Activated CD8-positive, alpha-beta memory T cell treated with anti-CD3 and anti-CD28 coated beads, Interleukin-2, amount 50 U/mL, for 1 hour (primary cell): ENCODE measurements around the gene CORO2A.
A peak's percentile ranks its signal among the peaks of the same experiment; 100 is the strongest.
"Not testable (repeated sequence)": the region's sequence is repeated elsewhere in the genome, so short reads cannot be mapped to it uniquely, and the experiment has no call there.

Source experiments
- DNase-seq: peaks from one replicate; pipeline ENCODE4 v3.0.0-alpha.2; 2020; ENCODE audit errors: extremely low read depth

Gene CORO2A

GRCh38 chr9:98117097-98117496 is 75.3 kb downstream of the CORO2A start:
- DNase-seq = not testable (repeated sequence)

DNA sequence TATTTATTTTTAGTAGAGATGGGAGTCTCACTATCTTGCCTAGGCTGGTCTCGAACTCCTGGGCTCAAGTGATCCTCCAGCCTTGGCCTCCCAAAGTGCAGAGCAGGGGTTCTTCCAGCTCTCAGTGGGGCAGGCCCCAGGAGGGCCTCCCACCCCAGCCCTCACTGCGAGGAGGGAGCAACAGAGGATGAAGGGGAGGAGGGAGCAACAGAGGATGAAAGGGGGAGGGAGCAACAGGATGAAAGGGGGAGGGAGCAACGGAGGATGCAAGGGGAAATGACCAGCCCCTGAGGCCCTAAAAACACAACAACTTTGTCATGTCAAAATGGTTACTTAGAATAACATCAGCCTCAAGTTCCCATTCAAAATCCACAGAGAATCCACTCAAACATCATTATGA is 83.4 kb downstream of the CORO2A start:
- DNase-seq = no peak

GRCh38 chr9:98108531-98109031 is 83.9 kb downstream of the CORO2A start:
- DNase-seq = no peak

- DNase-seq = no peak
These were observed 84.5 kb downstream of the CORO2A start for GRCh38 chr9:98107926-98108325.

GRCh38 chr9:98105006-98105405 is 87.4 kb downstream of the CORO2A start:
- no peak for DNase-seq

- no peak for DNase-seq
These were observed 88.0 kb downstream of the CORO2A start for GRCh38 chr9:98104445-98104881.

DNA sequence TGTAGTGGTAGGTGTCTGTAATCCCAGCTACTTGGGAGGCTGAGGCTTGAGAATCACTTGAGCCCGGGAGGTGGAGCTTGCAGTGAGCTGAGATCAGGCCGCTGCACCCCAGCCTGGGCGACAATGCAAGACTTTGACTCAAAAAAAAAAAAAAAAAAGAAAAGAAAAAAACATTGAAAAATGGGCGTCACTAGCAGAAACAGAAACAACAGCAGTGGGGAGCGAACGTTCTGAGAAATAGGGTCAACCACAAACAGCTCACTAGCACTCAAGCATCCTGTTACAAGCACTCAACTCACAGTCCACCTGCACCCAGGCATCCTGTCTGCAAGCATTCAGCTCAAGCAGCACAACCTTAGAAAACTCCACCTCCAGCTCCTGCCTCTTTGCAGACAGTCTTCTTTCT is 90.6 kb downstream of the CORO2A start:
- DNase-seq = peak; percentile 76

DNA sequence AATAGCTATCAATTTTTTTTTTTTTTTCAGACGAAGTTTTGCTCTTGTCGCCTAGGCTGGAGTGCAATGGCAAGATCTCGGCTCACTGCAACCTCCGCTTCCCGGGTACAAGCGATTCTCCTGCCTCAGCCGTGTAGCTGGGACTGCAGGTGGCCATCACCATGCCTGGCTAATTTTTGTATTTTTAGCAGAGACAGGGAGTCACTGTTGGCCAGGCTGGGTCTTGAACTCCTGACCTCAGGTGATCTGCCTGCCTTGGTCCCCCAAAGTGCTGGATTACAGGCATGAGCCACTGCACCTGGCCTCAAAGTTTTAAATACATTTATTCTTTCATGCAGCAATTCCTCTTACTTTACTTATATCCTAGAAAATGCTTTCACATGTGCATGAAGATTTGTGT is 91.0 kb downstream of the CORO2A start:
- DNase-seq = no peak

- DNase-seq = no peak
These were observed 92.0 kb downstream of the CORO2A start for GRCh38 chr9:98100456-98100855.

GRCh38 chr9:98099898-98100297 is 92.5 kb downstream of the CORO2A start:
- DNase-seq = no peak

DNA sequence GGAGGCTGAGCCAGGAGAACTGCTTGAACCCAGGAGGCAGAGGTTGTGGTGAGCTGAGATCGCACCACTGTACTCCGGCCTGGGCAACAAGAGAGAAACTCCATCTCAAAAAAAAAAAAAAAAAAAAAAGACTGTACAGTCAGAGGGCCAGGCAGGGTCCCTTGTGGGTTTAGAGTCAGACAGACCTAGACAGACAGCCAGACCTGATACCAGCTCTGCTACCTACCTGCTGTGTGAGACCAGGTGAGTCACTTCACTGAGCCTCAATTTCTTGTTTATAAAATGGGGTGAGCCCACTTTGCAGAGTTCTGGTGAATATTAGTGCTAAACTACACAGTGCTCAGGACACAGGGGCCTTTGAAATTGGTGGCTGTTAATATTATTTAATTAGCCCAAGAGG is 93.1 kb downstream of the CORO2A start:
- no peak for DNase-seq

DNA sequence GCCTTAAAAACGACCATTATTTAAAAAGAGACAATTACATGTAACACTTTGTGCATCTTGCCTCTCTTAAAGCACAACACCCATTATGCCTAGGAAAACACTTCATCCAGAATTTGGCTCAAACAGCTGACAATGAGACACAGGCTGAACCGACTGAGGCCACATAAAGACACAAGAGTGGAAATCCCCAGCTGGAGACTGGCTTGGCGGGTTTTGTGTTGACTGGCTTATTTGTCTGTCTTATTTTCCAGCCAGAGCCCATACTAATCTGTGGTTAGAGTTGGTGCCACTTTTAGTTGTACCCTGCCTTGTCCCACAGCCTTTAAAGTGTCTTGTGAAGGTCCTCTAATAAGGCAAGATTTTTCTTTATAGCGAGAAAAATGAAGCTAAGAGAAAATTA is 94.6 kb downstream of the CORO2A start:
- DNase-seq = no peak

DNA sequence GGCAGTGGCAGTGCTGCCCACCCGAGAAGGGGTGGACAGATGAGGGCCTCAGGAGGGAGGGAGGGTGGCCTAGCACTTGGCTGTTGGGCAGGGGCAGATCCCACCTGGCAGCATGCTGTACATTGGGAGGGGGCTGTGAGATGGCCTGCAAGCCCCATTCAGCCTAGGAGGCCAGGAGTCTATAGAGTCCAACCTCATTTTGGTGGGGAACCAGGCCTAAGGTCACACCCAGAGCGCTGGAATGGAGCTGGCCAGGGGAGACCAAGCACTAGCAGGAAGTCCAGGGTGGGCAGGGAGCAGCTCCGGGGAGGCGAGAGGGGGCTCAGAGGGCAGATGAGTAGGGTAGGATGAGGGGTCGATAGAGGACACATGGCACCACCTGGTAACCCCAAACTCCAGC is 96.3 kb downstream of the CORO2A start:
- no peak for DNase-seq

DNA sequence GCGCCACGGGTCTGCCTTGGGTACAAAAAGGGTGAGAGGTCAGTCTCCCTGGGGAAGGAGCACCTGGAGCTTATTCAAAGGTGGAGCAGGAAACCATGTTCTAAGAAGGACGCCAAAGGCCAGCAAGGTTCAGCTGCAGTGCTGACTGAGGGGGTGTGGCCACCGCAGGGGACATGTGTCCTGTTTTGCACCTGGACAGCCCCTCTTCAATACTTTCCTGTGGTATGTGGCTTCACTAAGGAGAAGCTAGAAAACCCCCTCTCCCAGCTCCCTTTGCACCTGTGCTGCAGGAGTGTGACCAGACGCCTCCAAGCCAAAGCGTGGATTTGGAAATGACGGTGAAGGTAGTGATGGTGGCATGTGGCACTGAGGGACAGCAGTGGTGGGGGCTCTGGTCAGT is 97.0 kb downstream of the CORO2A start:
- no peak for DNase-seq

- DNase-seq = no peak
These were observed 97.6 kb downstream of the CORO2A start for GRCh38 chr9:98094851-98095250.

DNA sequence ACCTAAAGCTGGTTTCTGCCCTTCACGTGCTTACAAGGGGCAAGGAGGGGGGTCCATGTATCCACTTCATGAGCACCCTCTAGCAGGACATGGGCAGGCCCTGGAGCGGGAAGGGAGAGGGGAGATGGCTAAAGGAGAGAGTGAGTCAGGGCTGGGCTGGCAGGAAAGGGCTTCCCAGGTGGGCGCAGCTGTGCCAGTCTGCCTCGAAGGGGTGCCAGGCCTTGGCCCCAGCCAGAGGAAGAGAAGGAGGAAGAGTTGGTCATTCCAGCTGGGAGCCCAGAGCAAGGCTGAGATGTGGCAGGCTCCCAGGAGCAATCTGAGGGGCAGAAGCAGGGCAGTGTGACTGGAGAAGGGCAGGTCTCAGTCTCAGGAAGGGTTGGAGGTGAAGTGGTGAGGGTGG is 98.1 kb downstream of the CORO2A start:
- no peak for DNase-seq

- no peak for DNase-seq
These were observed 99.9 kb downstream of the CORO2A start for GRCh38 chr9:98092613-98092931.

DNA sequence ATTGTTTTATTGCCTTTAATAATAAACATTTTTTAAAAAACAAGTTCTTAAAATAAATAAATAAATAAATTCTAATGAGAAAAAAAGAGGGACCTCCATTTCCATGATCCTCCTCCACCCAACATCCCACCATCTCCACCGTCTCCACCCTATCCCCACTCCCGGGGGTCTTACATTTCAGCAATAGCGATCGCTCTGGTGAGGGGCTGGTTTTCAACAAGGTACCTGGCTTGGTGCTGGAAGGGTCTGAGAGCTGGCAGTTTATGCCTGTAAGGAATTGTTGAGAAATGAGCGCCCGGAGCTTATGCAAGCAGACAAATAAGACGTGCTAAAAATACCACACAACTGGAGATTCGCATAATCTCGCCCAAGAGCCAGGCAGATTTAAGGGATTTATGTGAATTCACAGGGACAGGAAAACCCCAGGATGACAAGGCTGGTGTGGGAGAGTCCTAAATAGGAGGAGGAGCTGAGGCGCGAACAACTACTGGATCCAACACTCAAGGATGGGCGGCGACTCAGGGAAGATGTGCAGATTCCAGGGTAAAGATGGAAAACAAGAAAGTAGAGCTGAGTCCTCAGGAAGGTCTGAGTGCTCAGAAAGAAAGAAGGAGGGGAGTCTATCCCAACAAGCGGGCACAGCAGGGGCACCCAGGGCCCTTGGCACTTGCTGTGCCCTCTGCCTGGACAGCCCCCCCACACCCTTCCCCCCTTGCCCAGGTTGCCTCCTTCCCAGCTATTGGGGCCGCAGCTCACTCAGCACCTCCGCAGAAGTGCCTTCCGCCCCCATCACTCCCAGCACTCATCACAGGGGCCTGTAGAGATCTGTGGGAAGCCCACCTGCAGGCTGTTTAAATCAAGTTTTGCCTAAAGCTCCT is 100.5 kb downstream of the CORO2A start:
- DNase-seq = no peak

DNA sequence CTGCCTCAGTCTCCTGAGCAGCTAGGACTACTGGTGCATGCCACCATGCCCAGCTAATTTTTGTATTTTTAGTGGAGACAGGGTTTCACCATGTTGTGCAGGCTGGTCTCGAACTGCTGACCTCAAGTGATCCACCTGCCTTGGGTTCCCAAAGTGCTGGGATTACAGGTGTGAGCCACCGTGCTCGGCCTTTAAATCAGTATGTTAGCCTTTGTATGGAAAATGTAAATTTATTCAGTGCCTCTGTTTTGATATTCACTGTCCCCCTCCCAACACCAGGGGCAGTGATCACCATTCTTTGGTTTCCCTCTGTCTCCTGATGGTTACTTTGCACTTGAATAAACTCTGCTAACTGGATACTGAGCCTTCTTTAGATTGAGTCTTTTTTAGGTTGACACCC is 101.8 kb downstream of the CORO2A start:
- not testable (repeated sequence) for DNase-seq

- no peak for DNase-seq
These were observed 104.8 kb downstream of the CORO2A start for GRCh38 chr9:98087420-98088354.

DNA sequence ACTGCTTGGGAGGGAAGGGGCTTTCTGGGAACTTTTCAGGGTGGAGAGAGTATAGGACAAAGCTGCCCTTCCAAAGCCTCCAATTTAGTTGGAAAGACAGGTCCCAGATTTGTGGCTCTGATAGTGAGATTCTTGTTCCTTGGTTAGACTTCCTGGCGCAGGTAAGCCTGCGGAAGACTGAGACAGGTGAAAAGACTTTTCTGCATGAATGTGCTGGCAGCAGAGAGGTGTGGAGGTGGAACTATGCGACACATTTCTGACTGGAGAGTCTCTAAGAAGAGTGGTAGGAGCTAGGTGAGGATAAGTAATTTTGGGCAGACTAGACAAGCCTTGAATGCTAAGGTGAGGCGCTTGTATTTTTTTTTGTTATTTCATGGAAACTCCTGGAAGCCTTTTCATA is 106.0 kb downstream of the CORO2A start:
- no peak for DNase-seq

DNA sequence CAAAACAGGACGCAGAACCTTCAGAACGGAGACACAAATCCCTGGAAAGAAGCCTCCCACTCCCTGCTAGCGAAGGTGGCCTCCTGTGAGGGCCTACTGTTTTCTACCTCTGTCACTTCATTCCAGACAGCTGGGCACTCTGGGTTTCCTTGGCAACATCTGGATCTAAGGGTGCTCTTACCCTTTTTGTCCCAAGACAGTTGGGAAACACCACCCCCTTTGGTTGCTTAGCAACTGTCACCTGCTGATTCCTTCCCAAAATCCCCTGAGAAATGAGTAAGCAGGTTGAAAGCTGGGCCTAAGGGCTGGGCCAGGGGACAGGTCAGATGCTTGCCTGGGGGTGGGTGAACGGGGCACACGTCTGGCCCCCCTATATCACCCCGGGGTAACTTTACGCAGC is 106.5 kb downstream of the CORO2A start:
- no peak for DNase-seq

DNA sequence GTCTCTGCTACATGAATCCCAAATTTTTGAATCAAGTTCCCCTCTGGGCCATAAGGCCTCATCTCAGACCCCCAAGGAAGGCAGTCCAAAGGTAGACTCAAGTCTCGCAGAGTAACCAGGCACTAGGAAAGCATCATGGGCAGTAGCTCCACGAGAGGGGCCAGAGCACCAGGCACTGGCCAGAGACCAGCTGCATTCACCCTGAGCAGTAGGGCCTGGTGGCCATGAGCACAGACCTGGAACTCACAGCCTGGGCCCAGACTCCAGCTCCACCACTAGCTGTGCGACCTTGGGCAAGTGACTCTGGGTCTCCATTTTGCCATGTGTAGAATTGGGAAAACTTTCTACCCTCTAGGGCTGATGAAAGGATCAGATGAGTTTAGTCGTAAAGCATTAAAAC is 107.4 kb downstream of the CORO2A start:
- no peak for DNase-seq
